Measurements from ENCODE around the gene CRIP3. TPM values are rescaled to one million over a fixed set of nuclear protein-coding genes. Genes with fewer than 3 reads are reported as not detected.
A peak's percentile ranks its signal among the peaks of the same experiment; 100 is the strongest.

Gene CRIP3
- total and polyA plus RNA-seq, 2 of the 4 experiments (the other 2 are of a cell fraction), result not detected

DNA sequence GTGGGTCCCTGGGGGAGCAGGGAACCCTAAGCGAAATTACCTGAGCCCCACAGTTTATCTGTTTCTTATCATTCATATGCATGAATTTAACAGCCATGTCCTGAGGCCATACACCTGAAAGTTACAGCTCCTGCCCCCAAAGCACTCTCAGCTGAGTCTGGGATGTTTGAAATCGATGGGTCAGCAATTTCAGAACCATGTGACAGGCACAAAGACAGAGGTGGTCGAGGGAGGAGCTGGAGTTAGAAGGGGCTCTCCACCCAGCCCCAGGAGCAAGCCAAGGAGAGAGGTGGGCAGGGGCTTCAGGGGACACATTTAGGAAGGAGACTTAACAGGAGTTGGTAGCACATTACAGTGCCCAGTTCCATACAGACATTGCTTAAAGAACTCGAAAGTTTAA is 50.4 kb downstream of the CRIP3 start:
- TF ChIP-seq, protein P1, sequence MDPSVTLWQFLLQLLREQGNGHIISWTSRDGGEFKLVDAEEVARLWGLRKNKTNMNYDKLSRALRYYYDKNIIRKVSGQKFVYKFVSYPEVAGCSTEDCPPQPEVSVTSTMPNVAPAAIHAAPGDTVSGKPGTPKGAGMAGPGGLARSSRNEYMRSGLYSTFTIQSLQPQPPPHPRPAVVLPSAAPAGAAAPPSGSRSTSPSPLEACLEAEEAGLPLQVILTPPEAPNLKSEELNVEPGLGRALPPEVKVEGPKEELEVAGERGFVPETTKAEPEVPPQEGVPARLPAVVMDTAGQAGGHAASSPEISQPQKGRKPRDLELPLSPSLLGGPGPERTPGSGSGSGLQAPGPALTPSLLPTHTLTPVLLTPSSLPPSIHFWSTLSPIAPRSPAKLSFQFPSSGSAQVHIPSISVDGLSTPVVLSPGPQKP (IDR thresholded peaks at IDR 0.05; ENCODE audit: borderline replicate concordance, low read depth, low read length), result no peak
- TF ChIP-seq SMC3 (IDR thresholded peaks at IDR 0.05; ENCODE audit: low read depth, low read length) (no peak), MAFK (IDR thresholded peaks at IDR 0.05; ENCODE audit: low read depth, low read length) (peak; percentile 84), NFE2L2 (IDR thresholded peaks at IDR 0.05; ENCODE audit: low read depth, low read length) (no peak)
- no peak overlapping the region for H3K27ac ChIP-seq (ENCODE audit: insufficient read depth, low read length)
- H2AK5ac ChIP-seq (ENCODE audit: low read depth, low read length), result no peak overlapping the region
- no peak overlapping the region for H3K18ac ChIP-seq (ENCODE audit: low read depth, low read length)
- no peaks in the 10 kb centered on the region for H3K9me3 ChIP-seq (ENCODE audit: control insufficient read depth, insufficient read depth, low read length)
- no peak overlapping the region for H3K4me3 ChIP-seq (ENCODE audit: insufficient read depth, low read depth, low read length)
- H2BK5ac ChIP-seq (ENCODE audit: low read depth, low read length, poor library complexity, severe bottlenecking), result no peak overlapping the region
- DNase-seq (no peak), ATAC-seq (ENCODE audit: low read depth) (no peak)
- no peaks in the 10 kb centered on the region for H3K4me1 ChIP-seq (ENCODE audit: control insufficient read depth, insufficient read depth, low read length)
- no peak overlapping the region for H3K14ac ChIP-seq (replicated peaks; ENCODE audit: low read depth, low read length)
- intact Hi-C loops (cut with micrococcal nuclease) (no loop called here), dilution Hi-C loops (cut with HindIII; ENCODE audit: low sequenced_read_pairs, unreplicated experiment) (no loop called here), in situ Hi-C loops (cut with MboI; ENCODE audit: low sequenced_read_pairs) (loop anchor here (5.0 kb wide), 1 partner anchor 234 kb away; no protein-coding TSS in a partner anchor)
- no peak overlapping the region for H2AFZ ChIP-seq (replicated peaks; ENCODE audit: low read length, poor library complexity)
- no peak overlapping the region for H4K91ac ChIP-seq (ENCODE audit: insufficient read depth, low read depth, low read length)
- H3K56ac ChIP-seq (ENCODE audit: extremely low read depth, insufficient read depth, low read length), result no peak overlapping the region
- H3K23ac ChIP-seq (ENCODE audit: low read depth, low read length), result no peak overlapping the region
- no TSS peak for BruUV-seq (replicated peaks)
- H4K5ac ChIP-seq (ENCODE audit: low read depth, low read length), result no peak overlapping the region
- H3K27me3 ChIP-seq (ENCODE audit: control insufficient read depth, insufficient read depth, low read length), result peaks cover 41% of the 10 kb centered on the region
- ChIA-PET POLR2A (ENCODE audit: unreplicated experiment) (no interaction called here), CTCF (no interaction called here)
- no peaks in the 10 kb centered on the region for H3K79me1 ChIP-seq (ENCODE audit: low read depth in 1 of 2, low read length in 2 of 2)
- no CpG with 5 or more reads among the region's 4 CpGs for WGBS, 2 experiments (ENCODE audit: extremely low coverage in 2 of 2, insufficient read length in 1 of 2)
- no peak overlapping the region for H2BK120ac ChIP-seq (ENCODE audit: low read depth, low read length)
- no peaks in the 10 kb centered on the region for H4K20me1 ChIP-seq (ENCODE audit: insufficient read depth, low read length)
- H4K8ac ChIP-seq (ENCODE audit: low read depth in 2 of 2, low read length in 2 of 2), result no peak overlapping the region
- no peak overlapping the region for H3K4me2 ChIP-seq (ENCODE audit: low read depth, low read length)
- no peaks in the 10 kb centered on the region for H3K36me3 ChIP-seq (ENCODE audit: control insufficient read depth, insufficient read depth, low read length)
- no peaks in the 10 kb centered on the region for H3K9me1 ChIP-seq (ENCODE audit: insufficient read depth, low read length)
- H2BK20ac ChIP-seq (ENCODE audit: low read depth, low read length), result no peak overlapping the region
- H2BK15ac ChIP-seq (ENCODE audit: low read depth, low read length), result no peak overlapping the region
- H2AK9ac ChIP-seq (replicated peaks; ENCODE audit: low read depth, low read length, poor library complexity), result no peak overlapping the region
- no peak overlapping the region for H3K4ac ChIP-seq (ENCODE audit: low read depth, low read length)
- no peak overlapping the region for H3K9ac ChIP-seq (ENCODE audit: low read depth, low read length)

Data from IMR-90 (cell line).